ENCODE measurements around the gene TMEM179. TPM values are rescaled to one million over a fixed set of nuclear protein-coding genes. Genes with fewer than 3 reads are reported as not detected.

The TMEM179 gene
- total and polyA plus RNA-seq, 2 of the 13 experiments (the other 11 are each of a cell fraction or from before 2014, with no cell fraction given): not detected

- TF ChIP-seq AGO2 (optimal IDR thresholded peaks at IDR 0.05; ENCODE audit: low read depth, low read length) (no peak), ZBTB40 (IDR thresholded peaks at IDR 0.05) (no peak), ZBTB40 (CRISPR knock-in tag; IDR thresholded peaks at IDR 0.05) (peak; percentile 22; the same call in 1 of the 2 replicates), THRA (CRISPR knock-in tag; IDR thresholded peaks at IDR 0.05; ENCODE audit: borderline replicate concordance) (no peak), YY1 (IDR thresholded peaks at IDR 0.05; ENCODE audit: insufficient read depth, insufficient replicate concordance, low read depth, low read length) (peak; percentile 36), ZNF251 (CRISPR knock-in tag; IDR thresholded peaks at IDR 0.05) (no peak), ZNF775 (CRISPR knock-in tag; IDR thresholded peaks at IDR 0.05; ENCODE audit: borderline replicate concordance) (no peak), PPARG (CRISPR knock-in tag; conservative IDR thresholded peaks at IDR 0.05) (no peak), BATF2 (CRISPR knock-in tag; IDR thresholded peaks at IDR 0.05) (no peak), ZBTB44 (CRISPR knock-in tag; IDR thresholded peaks at IDR 0.05) (no peak), ZNF17 (CRISPR knock-in tag; IDR thresholded peaks at IDR 0.05) (no peak), ZNF670 (CRISPR knock-in tag; IDR thresholded peaks at IDR 0.05; ENCODE audit: borderline replicate concordance) (no peak), BHLHE40 (IDR thresholded peaks at IDR 0.05; ENCODE audit: low read length) (peak; percentile 29; the same call in 1 of the 2 replicates), ZNF510 (CRISPR knock-in tag; IDR thresholded peaks at IDR 0.05; ENCODE audit: low read depth) (no peak), ZBTB37 (CRISPR knock-in tag; IDR thresholded peaks at IDR 0.05) (no peak)
Measured at GRCh38 chr14:104639885-104640548, 35.4 kb upstream of the TMEM179 start (continued).

All from HepG2 (cell line).